SU-DHL-6 (cell line): ENCODE measurements around the gene PNRC1.

Experiments used
- H2AFZ ChIP-seq: fragments of 200-600 bp; sonication (generic); 2 replicates; pipeline ENCODE4 v1.6.1; 2014; ENCODE audit warnings: low read depth, mild to moderate bottlenecking, moderate library complexity, mixed read lengths, antibody characterized with exemption, low read length; ENCODE audit not compliant: severe bottlenecking
- H3F3A ChIP-seq: fragments of 200-600 bp; shearing (Covaris generic); 2 replicates; pipeline ENCODE4 v1.6.0; 2016; ENCODE audit warnings: antibody characterized with exemption, mild to moderate bottlenecking; ENCODE audit not compliant: insufficient read depth
- H3K27ac ChIP-seq: fragments of 200-600 bp; sonication (generic); 2 replicates; pipeline ENCODE4 v1.5.1; 2016; ENCODE audit warnings: low read depth, mild to moderate bottlenecking, low read length, moderate library complexity, mixed read lengths
- H3K27me3 ChIP-seq: fragments of 200-600 bp; sonication (generic), shearing (Covaris generic); 2 replicates; pipeline ENCODE4 v1.6.0; 2014; ENCODE audit warnings: mild to moderate bottlenecking, low read length
- H3K36me3 ChIP-seq: fragments of 200-600 bp; sonication (generic); 2 replicates; pipeline ENCODE4 v1.6.1; 2014; ENCODE audit warnings: mild to moderate bottlenecking, low read length, mixed read lengths
- H3K4me2 ChIP-seq: fragments of 300-600, 200-600 bp; shearing (Covaris generic), sonication (generic); 2 replicates; pipeline ENCODE4 v1.6.0; 2014; ENCODE audit warnings: low read length, low read depth, mild to moderate bottlenecking; ENCODE audit not compliant: poor library complexity, severe bottlenecking
- H3K4me3 ChIP-seq: fragments of 200-600 bp; sonication (generic); 2 replicates; pipeline ENCODE4 v1.5.1; 2014; ENCODE audit warnings: antibody characterized with exemption, low read length, mild to moderate bottlenecking, mixed read lengths; ENCODE audit not compliant: insufficient read depth, poor library complexity, severe bottlenecking
- H3K79me2 ChIP-seq: fragments of 200-600 bp; sonication (generic); 2 replicates; pipeline ENCODE4 v1.6.1; 2014; ENCODE audit warnings: mild to moderate bottlenecking, low read length, moderate library complexity; ENCODE audit not compliant: insufficient read depth
- H3K9ac ChIP-seq: fragments of 200-600 bp; sonication (generic); 2 replicates; pipeline ENCODE4 v1.7.0; 2014; ENCODE audit warnings: mild to moderate bottlenecking, low read length
- H3K9me2 ChIP-seq: fragments of 200-600 bp; sonication (generic); replicated peaks from 2 replicates; pipeline ENCODE4 v1.6.1; 2014; ENCODE audit warnings: low read length; ENCODE audit not compliant: insufficient read depth
- H3K9me3 ChIP-seq: fragments of 200-600 bp; sonication (generic); 2 replicates; pipeline ENCODE4 v1.6.1; 2014; ENCODE audit warnings: low read length, mixed read lengths; ENCODE audit not compliant: insufficient read depth
- H4K20me1 ChIP-seq: fragments of 200-600 bp; sonication (generic); 2 replicates; pipeline ENCODE4 v1.6.1; 2014; ENCODE audit warnings: low read depth, mild to moderate bottlenecking, antibody characterized with exemption, low read length, moderate library complexity, mixed read lengths
- CTCF ChIP-seq: fragments of 200-600 bp; sonication (generic); IDR thresholded peaks from one replicate; pipeline ENCODE4 v1.5.1; 2017; ENCODE audit warnings: antibody characterized with exemption, mild to moderate bottlenecking, low read length, moderate library complexity; ENCODE audit not compliant: insufficient read depth, poor library complexity, severe bottlenecking
- EZH2phosphoT487 ChIP-seq: fragments of 200-600 bp; sonication (generic), shearing (Covaris generic); conservative IDR thresholded peaks from 2 replicates; pipeline ENCODE4 v1.6.1; 2018; ENCODE audit warnings: mild to moderate bottlenecking, antibody characterized with exemption, low read length, moderate library complexity, mixed read lengths

Gene PNRC1

GRCh38 chr6:89132057-89132456, 51.5 kb downstream of the PNRC1 start:
- H4K20me1 ChIP-seq: no peaks in the 10 kb centered on the region
- no peaks in the 10 kb centered on the region for H3K9me2 ChIP-seq
- no peak overlapping the region for H3K4me3 ChIP-seq
- no peak overlapping the region for H3K9ac ChIP-seq
- H3F3A ChIP-seq: no peaks in the 10 kb centered on the region
- no peak overlapping the region for H2AFZ ChIP-seq
- H3K36me3 ChIP-seq: no peaks in the 10 kb centered on the region
- H3K27ac ChIP-seq: no peak overlapping the region
- no peaks in the 10 kb centered on the region for H3K9me3 ChIP-seq
- no peak overlapping the region for H3K4me2 ChIP-seq
- H3K79me2 ChIP-seq: no peaks in the 10 kb centered on the region
- no peaks in the 10 kb centered on the region for H3K27me3 ChIP-seq
- TF ChIP-seq EZH2phosphoT487 (no peak), CTCF (no peak)

GRCh38 chr6:89133981-89134380, 53.4 kb downstream of the PNRC1 start:
- Histone ChIP-seq H3K4me2 (no peak overlapping the region), H3K4me3 (no peak overlapping the region), H3K9ac (no peak overlapping the region), H3K9me2 (no peaks in the 10 kb centered on the region), H3K79me2 (no peaks in the 10 kb centered on the region), H3K27ac (no peak overlapping the region), H2AFZ (no peak overlapping the region), H3K36me3 (no peaks in the 10 kb centered on the region), H4K20me1 (no peaks in the 10 kb centered on the region), H3K9me3 (no peaks in the 10 kb centered on the region), H3K27me3 (no peaks in the 10 kb centered on the region), H3F3A (no peaks in the 10 kb centered on the region)
- TF ChIP-seq CTCF: no peak
- TF ChIP-seq EZH2phosphoT487: no peak

DNA sequence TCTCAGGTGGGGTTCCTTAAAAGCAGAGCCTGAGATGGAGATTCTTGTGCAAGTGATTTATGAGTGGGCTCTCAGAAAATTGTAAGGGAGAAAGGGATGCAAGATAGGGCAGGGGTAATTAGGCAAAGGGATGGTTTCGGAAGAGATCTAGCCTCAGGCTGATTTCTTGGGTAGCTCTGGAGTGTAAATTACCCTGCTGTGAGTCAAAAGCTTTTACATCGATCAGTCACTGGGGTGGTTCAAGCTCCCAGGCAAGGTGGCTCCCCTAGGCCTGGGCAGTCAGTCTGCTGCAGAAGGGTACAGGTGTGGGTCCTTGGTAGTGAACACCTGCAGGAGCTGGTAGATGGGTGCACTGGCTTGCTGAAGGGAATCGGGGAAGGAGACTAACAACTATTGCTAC, 54.2 kb downstream of the PNRC1 start:
- H3K4me3 ChIP-seq: no peak overlapping the region
- no peaks in the 10 kb centered on the region for H3K79me2 ChIP-seq
- H3F3A ChIP-seq: no peaks in the 10 kb centered on the region
- no peaks in the 10 kb centered on the region for H3K36me3 ChIP-seq
- no peak overlapping the region for H3K4me2 ChIP-seq
- TF ChIP-seq CTCF (no peak), EZH2phosphoT487 (no peak)
- H2AFZ ChIP-seq: no peak overlapping the region
- H3K9ac ChIP-seq: no peak overlapping the region
- no peaks in the 10 kb centered on the region for H3K9me2 ChIP-seq
- H3K9me3 ChIP-seq: no peaks in the 10 kb centered on the region
- no peaks in the 10 kb centered on the region for H4K20me1 ChIP-seq
- no peak overlapping the region for H3K27ac ChIP-seq
- H3K27me3 ChIP-seq: no peaks in the 10 kb centered on the region
